Measurements from ENCODE around the gene SLIT3.

SLIT3 gene

DNA sequence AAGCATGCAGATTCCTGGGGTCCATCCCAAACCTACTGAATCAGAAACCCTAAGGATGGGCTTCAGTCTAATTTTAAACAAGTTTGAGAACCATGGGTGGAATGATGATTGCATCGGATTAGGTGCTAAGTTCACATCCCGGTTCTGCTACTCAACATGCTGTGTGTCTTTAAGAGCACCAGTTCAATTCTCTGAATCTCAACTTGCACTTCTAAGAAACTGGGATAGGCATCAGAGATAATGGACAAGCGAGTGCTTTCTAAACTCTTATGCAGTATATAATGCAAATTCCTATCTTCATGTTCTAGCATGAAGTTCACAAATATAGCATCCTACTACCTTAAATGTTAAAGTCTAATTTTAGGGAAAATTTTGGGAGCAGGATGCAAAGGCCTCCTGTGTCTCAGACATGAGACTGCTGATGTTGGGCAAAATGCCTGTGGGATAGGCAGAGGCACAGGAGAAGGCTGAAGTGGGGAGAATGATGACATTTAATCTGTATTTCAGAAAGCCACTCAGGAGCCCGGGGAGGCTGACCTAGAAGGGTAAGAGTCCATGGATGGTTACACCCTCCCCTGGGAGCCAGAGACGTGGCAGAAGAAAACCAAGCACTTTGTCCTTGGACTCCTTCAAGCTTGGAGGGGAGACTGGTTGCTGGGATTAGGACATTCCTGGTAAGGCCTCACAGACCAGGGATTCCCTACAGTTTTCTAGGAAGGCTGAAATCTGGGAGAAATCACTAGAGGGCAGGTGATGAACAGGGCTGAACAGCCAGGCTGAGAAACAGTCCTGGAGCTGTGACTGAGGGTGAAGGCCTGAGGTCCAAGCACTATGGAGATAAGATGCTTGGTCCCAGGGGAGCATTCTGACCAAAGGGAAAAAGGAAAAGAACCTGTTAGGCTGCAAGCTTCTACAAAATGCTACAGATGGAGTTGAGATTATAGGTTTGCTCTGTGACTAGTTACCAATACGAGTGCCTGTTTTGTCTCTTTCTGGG is 409.8 kb downstream of the SLIT3 start:
- DNase-seq (ENCODE audit: low read depth in 2 of 2): no peak

DNA sequence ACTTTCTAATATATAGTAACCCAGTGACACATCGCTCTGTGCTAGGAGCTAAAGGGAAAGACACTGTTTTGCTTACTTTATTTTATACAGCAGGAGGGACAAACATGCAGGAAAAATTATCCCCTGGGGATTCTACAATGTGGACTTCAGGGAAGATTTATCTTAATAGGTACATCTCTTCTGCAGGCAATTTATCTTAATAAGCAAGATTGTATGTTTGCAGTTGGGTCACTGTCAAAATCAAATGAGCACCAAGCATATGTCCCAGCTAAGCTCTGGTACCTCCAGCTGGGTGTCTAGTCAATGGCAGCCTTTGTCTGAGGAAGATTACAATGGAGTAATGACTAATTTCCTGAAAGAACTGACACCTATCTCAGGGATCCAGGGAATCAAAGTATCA is 411.9 kb downstream of the SLIT3 start:
- DNase-seq (ENCODE audit: low read depth in 2 of 2): no peak

DNA sequence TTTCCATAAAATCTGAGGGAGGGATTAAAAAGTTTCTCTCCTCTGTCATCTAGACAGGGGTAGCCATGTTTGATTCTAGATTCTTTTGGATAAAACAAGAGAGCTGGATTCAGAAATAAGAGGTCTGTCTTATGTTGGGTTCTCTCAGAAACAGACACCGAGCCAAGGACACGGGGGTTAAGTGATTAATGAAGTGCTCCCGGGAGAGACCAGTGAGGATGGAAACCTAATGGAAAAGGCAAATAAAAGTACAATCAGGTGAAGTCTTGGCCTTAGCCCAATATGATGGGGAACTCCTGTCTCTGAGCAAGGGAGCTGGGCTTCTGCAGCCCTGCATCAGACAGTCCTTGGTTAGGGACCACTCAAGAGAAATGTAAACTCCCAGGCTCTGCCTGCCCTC is 413.0 kb downstream of the SLIT3 start:
- DNase-seq (ENCODE audit: low read depth in 2 of 2): no peak

DNA sequence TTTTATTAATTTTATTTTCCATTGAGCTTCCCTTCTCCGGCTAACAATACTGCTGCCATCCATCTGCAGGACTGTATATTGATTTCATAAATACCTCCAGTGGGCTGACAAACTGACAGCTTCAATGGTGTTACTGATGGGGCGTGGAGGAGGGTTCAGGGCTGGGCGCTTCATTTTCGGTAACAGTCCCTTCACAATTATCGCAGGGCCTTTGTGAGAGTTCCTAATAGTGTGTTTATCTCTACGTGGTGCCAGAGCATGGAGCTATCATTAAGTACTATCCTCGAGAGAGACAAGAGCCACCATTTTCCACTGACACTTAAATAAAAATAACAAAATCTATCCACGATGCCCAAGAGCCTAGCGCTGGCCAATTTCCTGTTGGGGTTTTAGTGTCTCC is 414.8 kb downstream of the SLIT3 start:
- DNase-seq (ENCODE audit: low read depth in 2 of 2): no peak

DNA sequence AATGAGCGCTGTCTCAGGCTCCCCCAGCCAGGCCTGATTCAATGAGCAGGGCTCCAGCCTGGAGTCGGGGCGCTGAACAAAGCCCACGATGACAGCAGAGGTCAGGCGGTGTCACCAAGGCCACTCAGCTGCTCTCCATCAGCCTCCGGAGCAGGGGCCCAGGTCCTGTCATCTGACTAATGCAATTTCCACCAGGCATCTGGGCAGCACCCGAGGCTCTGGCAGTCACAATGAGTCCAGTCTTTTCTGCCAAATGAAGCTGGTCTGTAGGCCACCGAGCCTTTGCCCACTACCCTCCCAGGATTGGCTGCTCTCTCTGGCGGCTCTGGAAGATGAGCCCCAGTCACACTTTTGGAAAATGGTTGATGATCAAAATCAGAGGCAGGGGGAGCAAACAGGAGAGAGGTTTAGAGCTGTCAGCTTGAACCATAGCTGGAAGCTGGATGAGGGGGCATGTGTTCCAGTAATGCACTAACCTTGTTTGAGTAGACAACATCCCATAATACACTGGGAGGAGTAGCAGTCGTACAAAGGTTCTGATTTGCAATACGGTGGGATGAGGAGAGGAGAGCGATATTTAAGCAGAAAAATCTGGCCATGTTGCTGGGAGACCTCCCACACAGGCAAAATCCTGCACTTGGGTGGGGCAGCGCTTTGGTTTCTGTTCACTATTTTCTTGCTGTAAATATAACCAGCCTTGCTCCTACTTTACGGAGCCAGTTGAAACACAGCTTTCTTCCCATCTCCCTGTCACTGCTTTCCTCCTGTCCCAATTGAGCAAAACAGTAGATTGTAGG is 415.4 kb downstream of the SLIT3 start:
- DNase-seq (ENCODE audit: low read depth in 2 of 2): no peak

DNA sequence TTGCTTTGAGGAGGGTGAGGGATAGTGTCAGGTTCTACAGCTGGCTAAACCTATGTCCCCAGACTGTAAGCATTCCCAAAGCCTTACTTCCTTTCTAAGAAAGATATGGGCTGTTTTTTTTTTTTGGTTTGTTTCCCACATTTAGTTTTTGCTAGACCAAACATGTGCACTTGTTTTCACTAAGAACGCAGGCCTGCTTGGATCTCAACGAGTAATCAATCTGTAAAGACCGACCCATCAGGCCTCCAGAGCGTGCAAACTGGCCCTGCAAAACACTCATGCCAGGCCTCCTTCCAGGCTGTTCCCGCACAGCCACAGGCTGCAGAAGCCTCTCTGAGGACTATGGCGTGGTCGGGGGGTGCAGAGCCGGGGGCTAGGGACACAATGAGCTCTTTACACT is 416.9 kb downstream of the SLIT3 start:
- DNase-seq (ENCODE audit: low read depth in 2 of 2): no peak

DNA sequence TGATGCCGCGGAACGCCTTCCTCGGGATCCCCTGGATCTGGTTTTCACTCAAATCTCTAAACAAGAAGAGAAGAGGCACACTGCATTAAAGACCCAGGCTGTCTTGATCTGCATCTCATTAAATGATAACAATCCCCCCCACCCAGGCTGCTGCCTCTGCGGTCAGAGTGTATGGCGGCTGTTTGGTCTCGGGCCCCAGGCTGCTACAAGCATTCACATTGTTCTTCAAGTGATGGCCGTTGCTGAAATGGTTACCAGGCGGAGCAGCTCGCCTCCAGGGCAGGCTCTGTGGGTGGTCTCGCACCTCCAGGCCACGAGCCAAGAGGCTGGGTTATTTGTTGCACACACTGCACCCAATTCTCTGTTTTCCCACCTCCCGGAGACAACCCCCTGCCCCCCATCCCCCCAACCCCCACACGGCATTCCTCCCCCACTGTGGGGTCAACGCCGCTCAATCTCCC is 417.6 kb downstream of the SLIT3 start:
- DNase-seq (ENCODE audit: low read depth in 2 of 2): no peak

DNA sequence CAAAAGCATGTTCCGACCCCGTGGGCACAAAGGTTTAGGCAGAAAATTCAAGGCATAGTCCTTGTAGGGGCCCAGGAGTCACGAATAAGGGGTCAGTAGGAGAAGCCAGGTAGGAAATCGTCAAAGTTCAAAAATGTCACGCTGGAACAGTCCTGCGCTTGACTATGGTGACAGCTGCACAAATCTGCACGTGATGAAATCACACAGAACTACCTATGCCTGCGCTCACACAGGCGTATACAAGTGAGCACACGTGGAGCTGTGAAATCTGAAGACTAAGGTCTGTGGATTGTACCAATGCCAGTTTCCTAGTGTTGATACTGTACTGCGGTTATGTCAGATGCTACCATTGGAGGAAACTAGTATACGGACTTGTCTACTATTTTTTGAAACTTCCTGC is 418.7 kb downstream of the SLIT3 start:
- no peak for DNase-seq (ENCODE audit: low read depth in 2 of 2)

DNA sequence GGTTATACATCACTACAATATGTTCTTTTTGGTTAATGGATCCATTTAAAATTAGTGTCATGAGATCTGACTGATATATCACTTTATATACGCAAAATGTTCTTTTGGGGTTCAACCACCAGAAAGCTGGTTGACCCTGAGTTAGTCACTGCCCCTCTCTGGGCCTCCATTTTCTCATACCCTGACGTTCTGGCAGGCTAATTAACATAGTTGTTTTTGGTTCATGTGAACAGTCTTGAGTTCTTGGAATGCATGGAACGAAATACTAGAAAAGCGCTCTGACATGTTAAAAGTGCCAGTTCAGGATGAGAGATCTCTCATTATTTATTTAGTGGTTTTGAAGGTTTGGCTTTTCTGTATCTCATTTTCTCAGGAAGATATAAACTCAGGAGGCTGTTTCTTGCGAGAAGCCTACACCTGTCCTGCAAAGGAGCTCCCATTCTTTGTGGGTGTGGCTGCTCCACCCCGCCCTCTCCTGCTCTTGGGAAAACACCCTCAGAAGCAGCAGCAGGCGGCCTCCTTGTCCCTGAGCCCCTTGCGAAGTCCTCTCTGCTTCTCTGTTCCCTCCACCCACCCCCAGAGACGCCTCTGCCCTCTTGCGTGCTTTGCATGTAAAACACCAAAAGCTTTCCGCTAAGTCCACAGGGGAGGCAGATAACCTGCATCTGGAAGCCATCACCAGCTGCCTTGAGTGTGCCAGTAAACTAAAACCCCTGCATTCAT is 419.4 kb downstream of the SLIT3 start:
- no peak for DNase-seq (ENCODE audit: low read depth in 2 of 2)

DNA sequence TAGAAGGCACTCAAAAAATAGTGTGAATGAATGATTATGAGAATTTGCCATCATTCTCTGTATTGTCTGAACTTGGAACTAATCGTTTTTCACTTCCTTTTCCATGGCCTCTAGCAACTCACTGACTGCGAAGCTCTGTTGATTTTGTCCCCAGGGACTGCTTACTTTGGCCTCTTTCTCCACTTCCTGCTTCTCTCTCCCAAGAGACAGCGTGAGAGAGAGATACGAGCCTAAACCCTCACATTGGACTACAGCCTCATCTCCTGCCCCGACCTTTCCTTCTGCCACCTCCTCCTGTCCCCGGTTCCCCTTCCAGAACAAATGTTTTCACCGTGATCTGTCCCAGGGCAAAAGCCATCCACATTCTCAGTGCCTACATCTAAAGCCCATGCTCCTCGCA is 421.0 kb downstream of the SLIT3 start:
- no peak for DNase-seq (ENCODE audit: low read depth in 2 of 2)

DNA sequence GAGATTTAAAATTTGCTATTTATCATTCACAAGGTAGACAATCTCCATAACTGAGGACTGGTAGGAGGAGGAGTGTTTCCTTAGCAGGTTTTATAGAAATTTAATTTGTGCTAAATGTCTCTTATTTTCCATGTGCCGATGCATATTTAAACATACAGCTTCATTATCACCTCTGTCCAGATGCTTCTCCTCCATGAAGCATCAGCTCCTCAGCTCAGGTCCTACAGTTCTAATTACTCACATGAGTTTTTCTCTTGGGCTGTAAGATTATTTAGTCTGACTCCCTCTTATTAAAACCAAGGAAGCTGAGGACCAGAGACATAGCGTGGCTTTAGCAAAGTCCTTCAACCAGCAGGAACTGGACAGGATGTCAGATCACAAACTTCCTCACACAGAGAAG is 421.6 kb downstream of the SLIT3 start:
- DNase-seq (ENCODE audit: low read depth in 2 of 2): no peak

DNA sequence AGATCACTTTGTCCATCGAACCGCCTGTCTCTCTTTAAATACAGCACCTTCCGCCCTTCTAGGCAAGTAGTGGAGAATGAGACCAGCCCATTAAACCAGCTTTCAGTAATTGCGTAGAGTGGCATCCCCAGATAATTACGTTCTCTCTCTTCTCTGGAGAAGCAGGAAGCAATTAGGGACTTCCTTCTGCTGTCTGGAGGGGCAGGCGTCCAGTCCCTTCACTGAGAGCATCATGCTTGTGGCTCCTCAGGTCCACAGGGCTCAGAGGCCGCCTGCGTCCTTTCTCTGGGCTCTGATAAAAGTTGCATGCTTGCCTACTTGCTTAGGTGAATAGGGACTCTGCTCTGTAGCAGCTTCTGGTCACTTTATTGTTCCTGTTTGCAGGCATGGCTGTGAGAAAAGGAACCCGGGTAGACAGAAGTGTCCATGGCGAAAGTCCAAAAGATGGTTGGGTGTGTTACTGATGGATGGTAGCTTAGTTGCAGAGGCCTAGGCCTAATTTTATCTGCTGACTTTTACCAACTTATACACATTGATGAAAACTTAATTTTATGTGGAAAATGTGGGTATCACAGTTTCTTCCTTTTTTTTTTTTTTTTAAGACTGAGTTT is 422.7 kb downstream of the SLIT3 start:
- DNase-seq (ENCODE audit: low read depth in 2 of 2): no peak

DNA sequence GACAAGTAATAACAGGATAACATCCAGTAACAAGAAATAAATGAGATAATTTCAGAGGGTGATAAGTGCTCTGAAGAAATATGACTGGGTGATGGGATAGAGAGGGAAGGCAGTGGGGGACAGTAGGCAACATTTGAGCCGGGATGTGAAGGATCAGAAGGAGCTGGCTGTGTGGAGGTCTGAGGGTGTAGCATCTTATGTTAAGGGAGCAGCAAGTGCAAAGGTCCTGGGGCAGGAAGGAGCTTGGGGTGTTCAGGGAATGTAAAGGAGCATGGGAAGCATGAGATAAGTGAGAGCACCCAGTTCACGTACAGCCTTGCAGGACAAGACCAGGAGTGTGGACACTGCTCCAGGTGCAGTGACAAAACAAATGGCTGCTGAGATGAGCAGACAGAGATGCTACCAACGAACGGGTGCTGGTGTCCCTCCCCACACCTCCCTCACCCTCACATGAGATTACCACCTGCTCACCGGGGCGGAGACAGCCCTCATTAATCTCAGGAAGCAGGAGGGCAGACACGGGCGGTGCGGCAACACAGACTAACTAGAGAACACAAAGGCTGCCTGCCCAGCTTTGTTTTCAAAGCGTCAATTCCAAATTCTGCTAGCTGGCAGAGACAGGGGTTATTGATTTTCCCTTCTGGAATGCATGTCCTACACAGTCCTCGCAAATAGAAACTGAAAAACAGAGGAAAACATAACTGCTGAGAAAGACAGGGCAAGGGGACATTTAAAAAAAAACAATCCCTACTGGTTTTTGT is 423.6 kb downstream of the SLIT3 start:
- no peak for DNase-seq (ENCODE audit: low read depth in 2 of 2)

DNA sequence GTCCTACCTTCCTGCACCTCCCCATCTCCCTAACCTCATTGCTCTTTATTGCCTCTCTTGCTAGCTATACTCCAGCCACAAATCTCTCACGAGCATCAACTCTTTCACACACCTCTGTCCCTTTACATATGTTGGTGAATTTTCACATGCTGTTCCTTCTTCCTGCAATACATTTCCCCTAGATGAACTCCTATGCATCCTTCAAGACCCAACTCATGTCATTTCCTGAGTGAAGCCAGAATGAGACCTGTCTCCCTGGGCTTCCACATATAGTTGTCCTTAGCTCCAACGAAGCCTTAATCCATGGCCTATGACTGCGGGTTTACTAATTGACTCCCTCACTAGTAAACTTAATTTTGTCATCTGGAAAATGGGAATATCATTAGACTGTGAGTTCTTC is 424.5 kb downstream of the SLIT3 start:
- no peak for DNase-seq (ENCODE audit: low read depth in 2 of 2)

DNA sequence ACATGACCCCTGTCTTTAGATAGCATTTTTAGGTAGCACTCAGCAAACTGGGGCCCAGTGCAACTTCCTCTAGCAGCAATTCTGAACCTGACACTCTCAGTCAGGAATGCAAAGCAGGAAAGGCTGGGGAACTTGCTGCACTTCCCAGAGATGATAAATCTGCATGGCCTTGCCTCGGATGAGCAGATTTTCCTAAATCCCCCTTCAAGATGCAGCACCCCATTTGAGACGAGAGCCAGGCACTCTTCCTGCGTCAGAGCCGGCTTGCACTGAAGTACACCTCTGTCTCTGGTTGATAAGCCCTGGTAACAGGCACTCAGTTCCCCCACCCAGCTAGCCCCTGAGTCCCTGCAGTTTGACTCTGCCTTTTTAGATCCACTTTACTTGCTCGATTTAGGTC is 425.1 kb downstream of the SLIT3 start:
- DNase-seq (ENCODE audit: low read depth in 2 of 2): no peak

DNA sequence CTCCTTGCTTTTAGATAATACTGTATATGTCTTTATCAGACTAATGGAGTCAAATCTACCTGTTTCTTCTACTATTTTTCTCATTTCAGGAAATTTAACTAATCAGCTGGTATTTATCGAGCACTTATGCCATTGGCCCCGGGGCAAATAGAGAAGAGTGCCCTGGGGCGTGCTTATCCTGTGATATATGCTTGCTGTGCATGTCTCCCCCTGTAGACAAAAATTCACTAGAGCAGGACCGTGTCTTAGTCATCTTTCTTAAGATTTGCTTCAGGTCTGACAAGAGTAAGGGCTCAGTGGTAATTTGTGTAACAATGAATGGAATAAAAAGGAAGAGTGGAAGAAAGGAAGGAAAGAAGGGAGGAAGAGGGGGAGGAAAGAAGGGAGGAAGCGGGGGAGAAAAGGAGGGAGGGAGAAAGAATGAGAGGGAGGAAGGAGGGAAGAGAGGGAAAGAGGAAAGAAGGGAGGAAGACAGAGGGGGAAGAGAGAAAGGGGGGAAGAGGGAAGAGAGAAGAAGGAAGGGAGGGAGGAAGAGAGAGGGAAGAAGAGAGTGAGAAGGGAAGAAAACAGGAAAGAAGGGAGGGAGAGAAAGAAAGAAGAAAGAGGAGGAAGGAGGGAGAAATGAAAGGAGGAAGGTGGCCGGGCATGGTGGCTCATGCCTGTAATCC is 426.1 kb downstream of the SLIT3 start:
- DNase-seq (ENCODE audit: low read depth in 2 of 2): no peak

DNA sequence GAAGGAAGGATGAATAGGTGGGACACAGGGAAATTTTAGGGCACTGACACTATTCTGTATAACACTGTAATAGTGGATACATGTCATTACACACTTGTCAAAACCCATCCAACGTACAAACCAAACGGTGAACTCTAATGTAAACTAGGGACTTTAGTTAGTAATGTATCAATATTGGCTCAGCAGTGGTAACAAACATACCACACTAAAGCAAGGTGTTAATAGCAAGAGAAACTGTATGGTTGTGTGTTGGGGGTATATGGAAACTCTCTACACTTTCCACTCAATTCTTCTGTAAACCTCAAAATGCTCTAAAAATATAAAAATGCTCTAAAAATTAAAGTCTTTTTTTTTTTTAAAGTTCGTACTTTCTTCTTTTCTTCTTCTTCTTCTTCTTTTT is 428.7 kb downstream of the SLIT3 start:
- no peak for DNase-seq (ENCODE audit: low read depth in 2 of 2)

DNA sequence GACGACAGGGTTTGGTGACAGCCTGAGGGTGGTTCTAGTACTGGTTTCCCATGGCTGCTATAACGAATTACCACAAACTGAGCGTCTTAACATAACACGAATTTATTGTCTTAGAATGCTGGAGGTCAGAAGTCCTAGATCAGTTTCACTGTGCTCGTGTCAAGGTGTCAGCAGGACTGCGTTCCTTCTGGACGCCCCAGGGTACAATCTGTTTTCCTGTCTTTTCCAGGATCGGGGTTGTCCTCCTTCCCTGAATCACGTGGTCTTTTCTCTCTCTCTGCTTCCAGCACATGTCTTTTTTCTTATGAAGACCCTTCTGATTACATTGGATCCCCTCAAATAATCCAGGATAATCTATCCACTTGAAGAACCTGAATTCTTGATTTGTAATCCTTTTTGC is 430.0 kb downstream of the SLIT3 start:
- DNase-seq (ENCODE audit: low read depth in 2 of 2): no peak

DNA sequence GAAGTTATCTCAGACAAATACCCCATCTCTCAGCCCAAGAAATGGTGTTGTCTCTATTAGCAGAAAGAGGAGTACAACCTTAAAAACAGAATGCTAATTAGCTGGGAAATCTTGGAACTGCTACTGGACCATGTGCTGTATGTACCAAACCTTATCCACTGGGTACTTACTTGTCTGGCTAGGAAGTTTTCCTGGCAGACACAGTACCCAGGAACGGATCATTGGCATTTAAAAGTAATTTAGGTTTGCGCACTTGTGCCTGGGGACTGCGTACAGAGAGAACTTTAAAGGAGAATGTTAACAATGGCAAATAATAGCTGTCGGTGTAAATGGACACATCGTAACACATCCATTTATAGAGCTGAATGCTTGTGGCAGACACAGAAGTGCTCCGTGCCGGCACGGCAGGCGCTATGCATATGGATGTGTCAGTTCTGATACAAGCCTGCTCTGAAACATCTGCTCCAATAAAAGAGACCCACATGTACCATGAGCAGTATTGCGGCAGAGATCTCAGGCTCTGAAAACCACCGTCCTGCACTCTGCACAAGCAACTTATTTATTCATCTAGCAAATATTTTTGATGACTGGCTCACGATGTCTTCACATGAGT is 431.2 kb downstream of the SLIT3 start:
- DNase-seq (ENCODE audit: low read depth in 2 of 2): no peak

DNA sequence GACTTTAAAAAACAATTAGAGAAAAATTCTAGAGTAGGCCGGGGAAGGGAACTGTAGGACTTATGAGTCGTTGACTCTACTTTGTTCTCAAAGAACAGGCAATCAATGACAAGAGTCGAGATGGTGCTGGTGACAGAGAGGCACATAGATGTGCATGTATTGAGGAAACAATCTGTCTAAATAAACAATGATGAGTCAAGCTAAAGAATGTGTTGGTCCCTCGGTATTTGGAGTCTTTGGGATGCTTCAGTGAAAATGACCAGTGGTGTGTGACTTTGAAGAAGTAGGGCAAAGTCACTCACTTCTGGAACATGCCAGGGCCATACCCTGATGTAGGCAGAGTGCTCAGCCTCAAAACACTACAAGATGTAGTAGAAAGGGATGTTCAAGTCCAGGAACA is 433.7 kb downstream of the SLIT3 start:
- DNase-seq (ENCODE audit: low read depth in 2 of 2): no peak

Measured in stimulated activated CD4-positive, alpha-beta T cell treated with anti-CD3 and anti-CD28 coated beads, Interleukin-4, amount 100 ng/mL, for 48 hours (primary cell).